Liver (tissue), 9 donors: Measurements from ENCODE around the gene CD276. TPM values are rescaled to one million over a fixed set of nuclear protein-coding genes. Genes with fewer than 3 reads are reported as not detected.

ENCODE experiments used
- DNase-seq: peaks from one replicate; pipeline ENCODE4 v3.0.0-alpha.2; 2017; ENCODE audit warnings: low spot score
- H3K27ac ChIP-seq, 2 donors: one replicate each; pipeline ENCODE4 v1.7.0; 2013; ENCODE audit warnings: inconsistent platforms in 2 of 2, low read length in 2 of 2, control low read depth in 1 of 2, low read depth in 1 of 2, mild to moderate bottlenecking in 1 of 2
- H3K27me3 ChIP-seq, 4 donors: one replicate each; pipeline versions ENCODE4 v1.6.1 to v1.7.0; 2013; ENCODE audit warnings: low read length in 3 of 4, inconsistent platforms in 1 of 4, mild to moderate bottlenecking in 1 of 4, moderate library complexity in 1 of 4; ENCODE audit not compliant: control insufficient read depth in 4 of 4, insufficient read depth in 4 of 4
- H3K36me3 ChIP-seq, 4 donors: one replicate each; pipeline versions ENCODE4 v1.6.1 to v1.7.0; 2013; ENCODE audit warnings: low read length in 3 of 4, mild to moderate bottlenecking in 3 of 4, low read depth in 1 of 4, moderate library complexity in 1 of 4; ENCODE audit not compliant: control insufficient read depth in 4 of 4, insufficient read depth in 3 of 4
- H3K4me1 ChIP-seq, 4 donors: one replicate each; pipeline versions ENCODE4 v1.6.1 to v1.7.0; 2013; ENCODE audit warnings: low read length in 3 of 4, mild to moderate bottlenecking in 3 of 4, moderate library complexity in 1 of 4; ENCODE audit not compliant: control insufficient read depth in 4 of 4, insufficient read depth in 4 of 4
- H3K4me3 ChIP-seq, 3 donors: one replicate each; pipeline versions ENCODE4 v1.6.1 to v1.7.0; 2013; ENCODE audit warnings: low read length in 3 of 3, control low read depth in 1 of 3, low read depth in 1 of 3, mild to moderate bottlenecking in 1 of 3
- H3K9ac ChIP-seq, 2 donors: one replicate each; pipeline ENCODE4 v1.7.0; 2013; ENCODE audit warnings: low read length in 2 of 2, mild to moderate bottlenecking in 2 of 2, moderate library complexity in 2 of 2, control low read depth in 1 of 2, low read depth in 1 of 2
- H3K9me3 ChIP-seq, 4 donors: one replicate each; pipeline versions ENCODE4 v1.6.1 to v1.7.0; 2013; ENCODE audit warnings: low read length in 3 of 4; ENCODE audit not compliant: control insufficient read depth in 4 of 4
- FOXA1 ChIP-seq: IDR thresholded peaks from 2 replicates; pipeline ENCODE4 v1.6.1; 2016; ENCODE audit warnings: antibody characterized with exemption
- FOXA2 ChIP-seq: IDR thresholded peaks from 2 replicates; pipeline ENCODE4 v1.6.1; 2016; ENCODE audit warnings: antibody characterized with exemption
- GABPA ChIP-seq, 2 donors: IDR thresholded peaks in 1 of 2; conservative IDR thresholded peaks in 1 of 2; 2 replicates each; pipeline ENCODE4 v1.6.1; 2016; ENCODE audit warnings: antibody characterized with exemption in 2 of 2, mild to moderate bottlenecking in 1 of 2, moderate library complexity in 1 of 2
- HNF4A ChIP-seq, 2 donors: conservative IDR thresholded peaks; 2 replicates each; pipeline ENCODE4 v1.6.1; 2016; ENCODE audit warnings: antibody characterized with exemption in 2 of 2, mild to moderate bottlenecking in 2 of 2
- JUND ChIP-seq, 2 donors: IDR thresholded peaks; 2 replicates each; pipeline ENCODE4 v1.6.1; 2016; ENCODE audit warnings: antibody characterized with exemption in 2 of 2
- NR2F2 ChIP-seq: IDR thresholded peaks from 2 replicates; pipeline ENCODE4 v1.6.1; 2016; ENCODE audit warnings: antibody characterized with exemption
- RXRA ChIP-seq, 2 donors: IDR thresholded peaks; 2 replicates each; pipeline ENCODE4 v1.6.1; 2017 to 2018; ENCODE audit warnings: antibody characterized with exemption in 2 of 2, mild to moderate bottlenecking in 1 of 2
- SP1 ChIP-seq: IDR thresholded peaks from 2 replicates; pipeline ENCODE4 v1.6.1; 2018; ENCODE audit warnings: antibody characterized with exemption, mild to moderate bottlenecking
- TAF1 ChIP-seq: conservative IDR thresholded peaks from 2 replicates; pipeline ENCODE4 v1.6.1; 2016; ENCODE audit warnings: antibody characterized with exemption, mild to moderate bottlenecking
- YY1 ChIP-seq: IDR thresholded peaks from 2 replicates; pipeline ENCODE4 v1.6.1; 2016; ENCODE audit warnings: antibody characterized with exemption, mild to moderate bottlenecking
- WGBS: extraction: QIAGEN DNeasy Blood & Tissue Kit; methylation state at CpG from one replicate; pipeline ENCODE4 v1.1.7; 2013; 5-methylcytosine and 5-hydroxymethylcytosine counted together
- polyA plus RNA-seq, 2 donors: library from polyadenylated mRNA; stranded (reverse) in 1 of 2; unstranded in 1 of 2; fragments of 200-250 nt in 1 of 2; fragments of >200 nt in 1 of 2; fragmentation: Nextera tagmentation in 1 of 2; extraction: Ambion mirVana in 1 of 2; gene quantifications; one replicate each; pipeline versions ENCODE4 v1.2.1 to v1.2.3, GENCODE V29; 2013 to 2015
- total RNA-seq, 2 donors: library from RNA; depleted of rRNA; stranded (reverse); fragments of >200 nt; gene quantifications; one replicate each; pipeline ENCODE4 v1.2.3, GENCODE V29; 2014
- TF ChIP-seq, protein P1 (sequence below): IDR thresholded peaks from 2 replicates; pipeline ENCODE4 v1.6.1; 2016; ENCODE audit warnings: antibody characterized with exemption
- TF ChIP-seq, protein P2 (sequence below): fragments of 150-350 bp; IDR thresholded peaks from 2 replicates; pipeline ENCODE4 v1.5.1; 2017; ENCODE audit warnings: improper control_type of control experiment, low read depth, low read length; ENCODE audit not compliant: missing input control
- TF ChIP-seq, protein P3 (sequence below): IDR thresholded peaks from 2 replicates; pipeline ENCODE4 v1.6.1; 2016; ENCODE audit warnings: antibody characterized with exemption, mild to moderate bottlenecking
- donor health status: healthy.
- donor health status: healthy.
- donor health status: healthy.
- donor health status: healthy.
- donor health status: healthy.

CD276 gene
- total and polyA plus RNA-seq, 4 donors, result 12.9 to 37.9 (median 25.1) TPM

DNA sequence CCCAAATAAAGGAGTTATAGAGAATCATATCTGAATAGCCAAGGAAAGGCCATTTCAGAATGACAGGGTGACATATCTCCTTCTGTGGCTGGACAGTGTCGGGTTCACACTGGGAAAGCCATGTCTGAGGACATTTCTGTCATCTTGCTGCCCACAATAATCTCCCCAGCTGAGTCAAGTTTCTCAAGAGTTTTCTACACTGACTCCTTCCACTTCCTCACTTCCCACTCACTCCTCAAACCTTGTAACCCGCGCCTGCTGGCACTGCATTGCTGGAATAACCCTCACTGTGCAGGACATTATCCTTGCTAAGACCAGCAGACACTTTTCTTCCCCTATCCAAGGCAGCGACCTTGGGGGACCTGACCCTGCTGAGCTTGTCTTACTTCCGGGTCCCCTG, 74.3 kb downstream of the CD276 start:
- Histone ChIP-seq H3K4me1 (no peaks in the 10 kb centered on the region), H3K36me3 (no peaks in the 10 kb centered on the region), H3K4me3 (no peak overlapping the region), H3K27me3 (peaks cover 0 to 16% (median 6%) of the 10 kb centered on the region in 4 donors), H3K9me3 (no peaks in the 10 kb centered on the region), H3K9ac (no peak overlapping the region), H3K27ac (no peak overlapping the region)
- no peak for DNase-seq
- WGBS, result 67% methylated on average over 5 of the region's 5 CpGs
- no peak for TF ChIP-seq NR2F2
- TF ChIP-seq, protein P1, sequence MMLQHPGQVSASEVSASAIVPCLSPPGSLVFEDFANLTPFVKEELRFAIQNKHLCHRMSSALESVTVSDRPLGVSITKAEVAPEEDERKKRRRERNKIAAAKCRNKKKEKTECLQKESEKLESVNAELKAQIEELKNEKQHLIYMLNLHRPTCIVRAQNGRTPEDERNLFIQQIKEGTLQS, result no peak
- TF ChIP-seq GABPA (IDR thresholded peaks at IDR 0.05 in 1 of 2, conservative IDR thresholded peaks at IDR 0.05 in 1 of 2), result no peak
- no peak for TF ChIP-seq HNF4A (conservative IDR thresholded peaks at IDR 0.05)
- TF ChIP-seq, protein P2, sequence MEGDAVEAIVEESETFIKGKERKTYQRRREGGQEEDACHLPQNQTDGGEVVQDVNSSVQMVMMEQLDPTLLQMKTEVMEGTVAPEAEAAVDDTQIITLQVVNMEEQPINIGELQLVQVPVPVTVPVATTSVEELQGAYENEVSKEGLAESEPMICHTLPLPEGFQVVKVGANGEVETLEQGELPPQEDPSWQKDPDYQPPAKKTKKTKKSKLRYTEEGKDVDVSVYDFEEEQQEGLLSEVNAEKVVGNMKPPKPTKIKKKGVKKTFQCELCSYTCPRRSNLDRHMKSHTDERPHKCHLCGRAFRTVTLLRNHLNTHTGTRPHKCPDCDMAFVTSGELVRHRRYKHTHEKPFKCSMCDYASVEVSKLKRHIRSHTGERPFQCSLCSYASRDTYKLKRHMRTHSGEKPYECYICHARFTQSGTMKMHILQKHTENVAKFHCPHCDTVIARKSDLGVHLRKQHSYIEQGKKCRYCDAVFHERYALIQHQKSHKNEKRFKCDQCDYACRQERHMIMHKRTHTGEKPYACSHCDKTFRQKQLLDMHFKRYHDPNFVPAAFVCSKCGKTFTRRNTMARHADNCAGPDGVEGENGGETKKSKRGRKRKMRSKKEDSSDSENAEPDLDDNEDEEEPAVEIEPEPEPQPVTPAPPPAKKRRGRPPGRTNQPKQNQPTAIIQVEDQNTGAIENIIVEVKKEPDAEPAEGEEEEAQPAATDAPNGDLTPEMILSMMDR, result no peak

DNA sequence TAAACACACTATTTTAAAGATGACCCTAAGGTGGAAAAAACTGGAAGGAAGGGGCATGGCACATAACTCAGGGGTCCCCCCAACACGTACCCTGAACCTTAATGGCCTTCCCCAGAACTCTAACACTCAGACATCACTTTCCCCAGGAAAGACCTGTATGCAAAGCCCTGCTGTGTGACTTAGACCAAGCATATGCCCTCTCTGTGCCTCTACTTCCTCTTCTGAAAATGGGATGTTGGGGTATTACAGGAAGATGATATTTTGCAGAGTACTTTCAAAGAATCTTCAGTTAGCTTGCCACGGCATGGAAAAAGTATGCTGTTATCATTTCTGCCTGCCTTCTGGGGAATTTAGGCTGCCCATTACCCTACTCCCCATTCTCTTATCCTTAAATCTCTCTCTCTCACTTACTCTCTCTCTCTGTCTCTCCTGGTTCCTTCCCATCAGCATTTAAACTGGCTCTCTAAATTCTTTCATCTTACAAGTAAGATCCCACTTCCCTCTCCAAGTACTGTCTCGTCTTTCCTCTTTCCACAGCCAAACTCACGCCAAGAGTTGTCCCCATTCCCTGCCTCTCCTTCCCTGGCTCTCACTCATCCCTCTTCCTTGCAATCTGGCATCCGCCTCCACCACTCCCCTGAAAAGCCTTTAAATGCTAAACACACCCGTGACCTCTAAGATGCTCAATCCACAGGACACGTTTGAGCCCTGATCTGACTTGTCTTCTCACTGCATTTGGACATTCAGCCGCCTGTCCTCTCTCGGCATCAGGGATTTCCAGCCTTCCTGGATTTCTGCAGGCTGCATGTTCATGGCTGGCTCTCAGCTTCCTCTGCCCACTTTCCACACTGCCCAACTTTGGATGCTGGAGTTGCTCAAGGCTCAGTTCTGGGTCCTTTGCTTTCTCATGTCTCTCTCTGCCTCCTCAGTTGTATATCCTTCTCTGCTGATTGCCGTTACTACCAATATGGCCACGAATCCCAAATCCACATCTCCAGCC, 76.4 kb downstream of the CD276 start:
- H3K9ac ChIP-seq, result no peak overlapping the region
- H3K27ac ChIP-seq, result no peak overlapping the region
- no peaks in the 10 kb centered on the region for H3K9me3 ChIP-seq
- H3K4me3 ChIP-seq, result no peak overlapping the region
- no peaks in the 10 kb centered on the region for H3K36me3 ChIP-seq
- TF ChIP-seq TAF1, result no peak
- peaks cover 0 to 16% (median 6%) of the 10 kb centered on the region in 4 donors for H3K27me3 ChIP-seq
- DNase-seq, result no peak
- WGBS, result 58% methylated on average over 11 of the region's 11 CpGs
- H3K4me1 ChIP-seq, result no peaks in the 10 kb centered on the region

DNA sequence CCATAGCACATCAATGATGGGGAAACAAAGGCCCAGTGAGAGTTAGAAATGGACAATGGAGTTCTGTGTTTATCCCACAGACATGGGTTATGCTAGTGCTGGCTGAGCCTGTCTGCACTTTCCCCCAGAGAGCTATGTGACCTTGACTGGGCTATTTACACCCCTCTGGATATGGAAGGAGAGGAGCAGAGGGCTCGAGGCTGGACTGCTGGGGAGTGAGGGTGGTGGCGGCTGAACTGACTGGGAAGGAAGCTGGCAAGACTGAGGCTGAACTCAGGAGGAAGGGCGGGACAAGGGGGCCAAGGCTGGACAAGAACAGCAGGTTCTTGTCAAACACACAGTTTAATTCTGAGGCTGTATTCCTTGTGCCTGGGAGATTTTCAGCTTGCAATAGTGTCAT, 79.7 kb downstream of the CD276 start:
- 67% methylated on average over 3 of the region's 3 CpGs for WGBS
- Histone ChIP-seq H3K27ac (no peak overlapping the region), H3K4me1 (no peaks in the 10 kb centered on the region), H3K27me3 (peaks cover 0 to 12% (median 0%) of the 10 kb centered on the region in 4 donors), H3K9me3 (no peaks in the 10 kb centered on the region), H3K9ac (no peak overlapping the region), H3K36me3 (no peaks in the 10 kb centered on the region), H3K4me3 (no peak overlapping the region)
- DNase-seq, result no peak
- TF ChIP-seq HNF4A (conservative IDR thresholded peaks at IDR 0.05) (no peak), FOXA2 (no peak), JUND (IDR thresholded peaks at IDR 0.05) (no peak), YY1 (no peak), SP1 (no peak), FOXA1 (no peak), RXRA (IDR thresholded peaks at IDR 0.05) (no peak), NR2F2 (no peak), GABPA (IDR thresholded peaks at IDR 0.05 in 1 of 2, conservative IDR thresholded peaks at IDR 0.05 in 1 of 2) (no peak)
- TF ChIP-seq, protein P3, sequence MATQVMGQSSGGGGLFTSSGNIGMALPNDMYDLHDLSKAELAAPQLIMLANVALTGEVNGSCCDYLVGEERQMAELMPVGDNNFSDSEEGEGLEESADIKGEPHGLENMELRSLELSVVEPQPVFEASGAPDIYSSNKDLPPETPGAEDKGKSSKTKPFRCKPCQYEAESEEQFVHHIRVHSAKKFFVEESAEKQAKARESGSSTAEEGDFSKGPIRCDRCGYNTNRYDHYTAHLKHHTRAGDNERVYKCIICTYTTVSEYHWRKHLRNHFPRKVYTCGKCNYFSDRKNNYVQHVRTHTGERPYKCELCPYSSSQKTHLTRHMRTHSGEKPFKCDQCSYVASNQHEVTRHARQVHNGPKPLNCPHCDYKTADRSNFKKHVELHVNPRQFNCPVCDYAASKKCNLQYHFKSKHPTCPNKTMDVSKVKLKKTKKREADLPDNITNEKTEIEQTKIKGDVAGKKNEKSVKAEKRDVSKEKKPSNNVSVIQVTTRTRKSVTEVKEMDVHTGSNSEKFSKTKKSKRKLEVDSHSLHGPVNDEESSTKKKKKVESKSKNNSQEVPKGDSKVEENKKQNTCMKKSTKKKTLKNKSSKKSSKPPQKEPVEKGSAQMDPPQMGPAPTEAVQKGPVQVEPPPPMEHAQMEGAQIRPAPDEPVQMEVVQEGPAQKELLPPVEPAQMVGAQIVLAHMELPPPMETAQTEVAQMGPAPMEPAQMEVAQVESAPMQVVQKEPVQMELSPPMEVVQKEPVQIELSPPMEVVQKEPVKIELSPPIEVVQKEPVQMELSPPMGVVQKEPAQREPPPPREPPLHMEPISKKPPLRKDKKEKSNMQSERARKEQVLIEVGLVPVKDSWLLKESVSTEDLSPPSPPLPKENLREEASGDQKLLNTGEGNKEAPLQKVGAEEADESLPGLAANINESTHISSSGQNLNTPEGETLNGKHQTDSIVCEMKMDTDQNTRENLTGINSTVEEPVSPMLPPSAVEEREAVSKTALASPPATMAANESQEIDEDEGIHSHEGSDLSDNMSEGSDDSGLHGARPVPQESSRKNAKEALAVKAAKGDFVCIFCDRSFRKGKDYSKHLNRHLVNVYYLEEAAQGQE, result no peak
- TF ChIP-seq, protein P2, result no peak
- TF ChIP-seq, protein P1, result no peak
